HG03571 (cell line): ENCODE results near the gene CD2AP.
"Not testable (repeated sequence)": the region's sequence is repeated elsewhere in the genome, so short reads cannot be mapped to it uniquely, and the experiment has no call there.

ENCODE experiments used
- ATAC-seq: cut with Tn5 transposase; IDR thresholded peaks from one replicate; pipeline ENCODE4 v1.9.1; 2021; ENCODE audit not compliant: unreplicated experiment

Gene CD2AP

DNA sequence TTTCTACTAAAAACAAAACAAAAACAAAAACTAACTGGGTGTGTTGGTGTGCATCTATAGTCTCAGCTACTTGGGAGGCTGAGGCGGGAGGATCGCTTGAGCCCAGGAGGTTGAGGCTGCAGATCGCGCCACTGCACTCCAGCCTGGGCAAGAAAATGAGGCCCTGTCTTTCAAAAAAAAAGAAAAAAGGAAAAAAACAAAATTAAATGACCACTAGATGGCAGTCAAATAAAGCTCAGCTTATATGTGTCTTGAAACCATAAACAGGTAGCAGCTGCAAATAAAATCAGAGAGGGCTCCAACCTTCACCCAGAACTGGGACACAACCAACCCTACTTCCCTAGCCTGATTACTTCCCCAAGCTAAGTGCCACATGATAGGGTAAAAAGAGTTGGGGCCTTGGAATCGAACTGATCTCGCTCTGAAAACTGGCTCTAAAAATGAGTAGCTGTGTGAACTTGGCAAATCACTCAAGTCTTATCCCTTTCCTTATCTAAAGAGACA is 153.7 kb downstream of the CD2AP start:
- ATAC-seq: peak; percentile 54

DNA sequence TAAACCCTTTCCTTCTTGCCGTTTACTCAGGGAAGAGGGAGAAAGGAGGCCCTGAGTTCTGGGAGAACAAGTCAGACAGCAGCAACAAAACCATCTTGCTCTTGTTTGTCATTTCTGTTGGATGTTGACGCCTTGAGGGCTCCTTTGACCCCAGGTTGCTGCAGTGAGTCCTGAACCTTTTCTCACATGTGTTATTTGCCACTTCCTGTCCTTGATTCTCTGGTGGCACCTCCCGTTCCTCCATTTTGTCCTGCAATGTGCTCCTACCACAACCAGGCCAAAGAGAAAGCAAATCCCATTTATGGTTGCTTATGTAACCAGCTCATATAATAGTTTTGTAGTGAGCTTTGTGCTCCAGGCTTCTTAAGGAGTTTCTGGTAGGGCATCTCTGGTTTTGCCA is 154.2 kb downstream of the CD2AP start:
- ATAC-seq: no peak

DNA sequence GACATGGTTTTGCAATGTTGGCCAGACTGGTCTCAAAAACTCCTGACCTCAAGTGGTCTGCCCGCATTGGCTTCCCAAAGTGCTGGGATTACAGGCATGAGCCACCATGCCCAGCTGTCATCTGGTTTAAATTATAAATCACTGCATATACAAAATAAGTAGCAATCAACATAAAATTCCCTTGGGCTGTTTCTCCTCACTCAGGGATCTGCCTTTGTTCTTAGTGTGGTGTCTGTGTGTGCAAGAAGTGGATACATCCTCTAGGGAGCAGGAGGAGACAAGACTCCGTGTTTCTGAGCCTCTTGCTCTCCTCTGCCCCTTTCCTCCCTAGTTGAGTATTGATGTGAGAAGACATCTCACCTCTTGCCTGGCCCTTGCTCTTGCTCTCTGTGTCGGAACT is 155.6 kb downstream of the CD2AP start:
- no peak for ATAC-seq

DNA sequence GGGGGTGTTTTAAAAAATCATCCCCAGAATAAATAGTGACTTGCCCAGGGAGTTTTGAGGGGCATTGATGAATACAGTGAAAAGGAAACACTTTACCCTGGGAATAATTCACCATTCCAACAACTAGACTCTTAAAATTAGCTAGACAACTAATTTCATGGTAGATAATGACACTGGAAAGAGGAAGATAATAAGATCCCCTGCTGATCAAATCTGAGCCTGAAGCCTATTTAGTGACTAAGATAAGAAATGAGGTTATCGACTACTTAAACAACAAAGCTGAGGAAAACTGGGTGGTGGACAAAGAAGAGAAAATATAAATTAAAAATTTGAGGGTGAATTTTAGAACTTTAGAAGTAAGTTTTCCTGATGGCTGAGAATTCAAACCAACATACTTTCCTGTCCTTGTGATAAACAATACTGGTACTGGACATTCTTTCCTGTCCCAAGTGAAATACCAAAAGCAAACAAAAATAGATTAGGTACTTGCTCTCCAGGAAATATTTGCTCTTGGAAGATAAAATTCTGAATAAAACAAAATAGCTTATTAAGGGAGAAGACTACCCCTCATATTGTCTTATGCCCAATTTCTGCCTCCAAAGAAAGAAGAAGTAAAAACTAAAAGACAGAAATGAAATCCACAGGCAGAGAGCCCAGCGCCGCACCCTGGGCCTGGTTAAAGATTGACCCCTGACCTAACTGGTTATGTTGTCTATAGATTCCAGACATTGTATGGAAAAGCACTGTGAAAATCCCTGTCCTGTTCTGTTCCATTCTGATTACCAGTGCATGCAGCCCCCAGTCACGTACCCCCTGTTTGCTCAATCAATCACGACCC is 156.8 kb downstream of the CD2AP start:
- no peak for ATAC-seq

DNA sequence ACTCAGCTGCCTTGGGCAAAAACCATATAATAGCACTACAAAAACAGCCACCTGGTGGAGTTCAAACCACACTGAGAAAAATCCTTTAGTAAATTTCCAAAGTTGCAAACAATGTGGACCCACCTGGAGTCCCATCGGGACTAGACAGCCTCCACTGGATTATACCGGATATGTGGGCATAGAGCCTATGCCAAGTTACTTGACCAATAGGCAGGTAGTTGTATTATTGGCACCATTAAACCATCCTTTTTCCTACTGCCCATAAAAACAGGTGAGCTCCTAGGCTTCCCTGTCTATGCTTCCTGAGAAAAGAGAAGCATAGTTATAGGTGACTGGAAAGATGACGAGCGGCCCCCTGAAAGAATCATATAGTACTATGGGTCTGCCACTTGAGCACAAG is 169.1 kb downstream of the CD2AP start:
- ATAC-seq: no peak

DNA sequence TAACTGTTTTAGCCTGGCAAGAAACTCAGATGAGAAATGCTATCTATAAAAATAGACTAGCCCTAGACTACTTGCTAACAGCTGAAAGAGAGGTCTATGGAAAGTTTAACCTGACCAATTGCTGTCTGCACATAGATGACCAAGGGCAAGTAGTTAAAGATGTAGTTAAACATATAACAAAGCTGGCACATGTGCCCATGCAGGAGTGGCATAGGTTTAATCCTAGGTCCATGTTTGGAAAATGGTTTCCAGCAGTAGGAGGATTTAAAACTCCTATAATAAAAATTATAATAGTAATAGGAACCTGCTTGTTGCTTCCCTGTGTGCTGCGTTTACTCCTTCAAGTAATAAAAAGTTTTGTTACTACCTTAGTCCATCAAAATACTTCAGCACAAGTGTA is 169.6 kb downstream of the CD2AP start:
- ATAC-seq: no peak

DNA sequence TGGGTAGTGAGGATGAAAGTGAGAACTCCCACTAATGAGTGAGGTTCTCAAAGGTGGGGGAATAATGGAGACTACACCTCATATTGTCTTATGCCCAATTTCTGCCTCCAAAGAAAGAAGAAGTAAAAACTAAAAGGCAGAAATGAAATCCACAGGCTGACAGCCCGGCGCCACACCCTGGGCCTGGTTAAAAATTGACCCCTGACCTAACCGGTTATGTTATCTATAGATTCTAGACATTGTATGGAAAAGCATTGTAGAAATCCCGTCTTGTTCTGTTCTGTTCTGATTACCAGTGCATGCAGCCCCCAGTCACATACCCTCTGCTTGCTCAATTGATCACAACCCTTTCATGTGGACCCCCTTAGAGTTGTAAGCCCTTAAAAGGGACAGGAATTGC is 170.0 kb downstream of the CD2AP start:
- not testable (repeated sequence) for ATAC-seq

DNA sequence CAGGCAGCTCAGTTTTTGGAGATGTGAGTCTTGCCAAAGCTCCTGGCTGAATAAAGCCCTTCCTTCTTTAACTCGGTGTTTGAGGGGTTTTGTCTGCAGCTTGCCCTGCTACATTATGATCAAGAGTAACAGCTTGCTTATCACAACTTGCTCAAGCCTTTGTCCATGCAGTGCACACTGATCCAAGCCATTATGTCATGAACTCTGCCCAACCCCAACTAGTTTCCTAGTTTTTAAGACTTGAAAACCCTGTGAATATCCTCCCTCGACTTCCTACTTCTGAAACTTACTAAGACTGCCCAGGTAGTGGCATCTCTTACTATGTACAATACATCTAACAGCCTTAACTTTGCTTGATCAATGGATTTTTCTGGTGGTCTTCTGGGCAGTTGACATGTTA is 170.4 kb downstream of the CD2AP start:
- no peak for ATAC-seq

DNA sequence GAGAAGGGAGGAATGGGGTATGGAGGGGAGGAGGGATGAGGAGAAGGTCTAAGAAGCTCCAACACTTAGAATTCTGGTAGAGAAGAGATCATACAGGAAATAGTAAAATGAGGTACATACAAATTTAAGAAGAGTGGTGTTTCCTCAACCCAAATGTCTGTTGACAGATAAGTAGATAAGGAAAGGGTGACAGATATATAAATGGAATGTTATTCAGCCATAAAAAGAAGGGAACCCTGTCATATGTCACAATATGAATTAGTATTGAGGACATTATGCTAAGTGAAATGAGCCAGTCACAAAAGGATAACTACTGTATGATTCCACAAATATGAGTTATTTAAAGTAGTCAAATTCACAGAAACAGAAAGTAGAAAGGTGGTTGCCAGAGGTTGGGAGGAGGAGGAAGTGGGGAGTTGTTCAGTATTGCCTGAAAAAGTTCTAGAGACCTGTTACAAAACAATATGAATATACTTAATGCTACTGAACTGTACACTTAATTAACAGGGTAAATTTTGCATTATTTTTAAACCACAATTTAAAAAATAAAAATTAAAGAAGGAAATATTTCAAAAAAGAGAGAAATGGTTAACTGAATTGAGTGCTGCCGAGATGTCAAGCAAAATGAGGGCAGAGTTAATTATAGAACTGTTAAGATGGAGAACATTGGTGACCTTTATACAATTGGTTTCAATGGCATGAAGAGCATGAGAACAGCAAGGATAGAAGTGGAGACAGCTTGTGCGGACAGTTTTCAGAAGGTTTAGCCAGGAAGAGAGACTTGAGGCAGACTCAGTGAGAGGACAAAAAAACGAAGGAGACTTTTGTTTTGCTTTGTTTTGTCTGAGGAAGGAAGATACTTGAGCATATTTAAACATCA is 173.2 kb downstream of the CD2AP start:
- no peak for ATAC-seq

DNA sequence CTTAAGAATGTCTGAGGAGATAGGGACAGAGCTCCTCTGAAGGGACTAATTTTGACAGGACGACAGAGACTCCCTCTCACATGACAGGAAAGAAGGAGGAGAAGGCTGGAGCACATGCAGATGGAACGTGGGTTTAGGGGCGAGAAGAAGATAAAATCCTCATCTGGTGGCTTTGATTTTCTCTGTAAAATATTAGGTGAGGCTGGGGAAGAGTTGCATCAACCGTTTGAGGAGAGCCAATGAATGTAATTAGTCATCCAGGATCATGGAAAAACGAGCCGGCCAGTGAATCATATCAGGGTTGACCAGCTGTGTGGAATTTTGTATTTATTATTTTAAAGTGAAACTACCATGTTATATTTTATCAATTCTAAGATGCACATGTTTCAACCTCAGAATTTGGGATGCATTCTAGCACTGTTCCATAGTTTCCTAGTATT is 173.9 kb downstream of the CD2AP start:
- ATAC-seq: no peak

DNA sequence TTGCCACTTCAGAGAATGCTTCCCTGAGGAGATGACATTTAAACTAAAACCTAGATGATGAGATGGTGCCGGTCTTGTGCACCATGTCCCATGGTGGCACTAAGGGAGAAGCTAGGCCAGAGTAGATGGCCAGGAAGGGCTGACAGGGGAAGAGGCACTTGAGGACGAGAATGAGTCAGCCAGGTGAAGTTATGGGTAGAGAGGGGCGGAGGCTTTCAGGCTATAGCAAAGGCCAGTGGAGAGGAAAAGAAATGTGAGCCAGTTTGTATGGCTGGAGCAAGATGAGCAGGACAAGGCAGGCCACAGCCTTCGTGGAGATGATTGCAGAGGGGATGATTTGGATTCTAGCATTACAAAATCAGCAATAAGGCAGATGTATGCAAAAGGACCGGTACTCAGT is 176.1 kb downstream of the CD2AP start:
- ATAC-seq: no peak

DNA sequence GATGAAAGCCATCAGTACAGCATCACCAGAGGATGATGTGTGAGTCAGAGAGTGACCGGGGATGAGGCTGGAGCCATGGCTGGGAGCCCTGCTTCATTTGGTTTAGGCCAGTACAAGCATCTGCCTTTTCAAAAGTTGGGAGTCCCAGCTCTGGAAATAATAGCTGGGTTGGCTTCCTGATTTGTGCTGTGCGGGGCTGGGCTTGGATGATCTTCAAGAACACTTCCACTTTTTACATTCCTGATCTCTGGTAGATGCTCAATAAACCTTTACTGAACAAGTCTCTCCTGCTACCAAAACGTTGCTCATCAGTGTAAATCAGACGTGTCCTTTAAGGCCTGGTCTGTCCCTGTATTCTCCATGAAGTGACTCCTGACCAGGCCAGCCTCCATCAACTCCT is 176.7 kb downstream of the CD2AP start:
- ATAC-seq: no peak

DNA sequence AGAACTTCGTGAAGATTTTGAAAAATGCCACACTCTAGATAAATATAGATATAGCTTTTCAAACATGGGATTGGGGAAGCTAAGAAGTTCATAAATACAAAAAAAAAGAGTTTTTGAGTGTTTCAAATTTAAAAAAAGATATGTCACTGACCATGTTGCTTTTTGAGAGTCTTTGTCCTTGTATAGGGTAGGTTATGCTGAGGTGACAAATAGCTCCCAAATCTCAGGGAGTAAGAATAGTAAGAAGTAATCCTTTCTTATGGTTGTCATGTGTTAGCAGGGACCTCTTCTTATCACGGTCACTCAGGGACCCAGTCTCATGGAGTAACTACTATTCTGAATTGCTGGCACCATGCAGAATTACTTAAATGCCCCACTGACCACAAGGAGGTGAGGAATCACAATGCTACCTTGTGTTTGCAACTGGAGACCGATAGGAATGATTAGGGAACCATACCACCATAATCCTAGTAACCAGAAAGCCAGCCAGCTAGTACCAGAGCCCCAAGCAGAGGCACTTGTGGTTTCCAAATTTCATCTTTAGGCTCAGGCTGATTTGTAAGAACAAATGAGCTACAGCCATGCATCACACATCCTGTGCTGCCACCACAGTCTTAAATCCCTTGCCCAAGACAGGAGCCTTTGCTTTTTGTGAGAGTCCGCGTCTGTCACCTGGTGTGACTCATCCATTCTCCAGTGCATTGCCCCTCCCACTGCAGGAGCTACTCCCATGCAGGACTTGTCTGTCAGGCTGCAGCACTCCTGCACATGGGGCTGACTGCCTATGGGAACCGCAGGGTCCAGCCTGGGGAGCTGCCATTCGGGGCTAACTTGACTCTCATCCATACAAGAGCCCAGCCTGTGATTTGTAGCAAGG is 178.4 kb downstream of the CD2AP start:
- ATAC-seq: no peak

DNA sequence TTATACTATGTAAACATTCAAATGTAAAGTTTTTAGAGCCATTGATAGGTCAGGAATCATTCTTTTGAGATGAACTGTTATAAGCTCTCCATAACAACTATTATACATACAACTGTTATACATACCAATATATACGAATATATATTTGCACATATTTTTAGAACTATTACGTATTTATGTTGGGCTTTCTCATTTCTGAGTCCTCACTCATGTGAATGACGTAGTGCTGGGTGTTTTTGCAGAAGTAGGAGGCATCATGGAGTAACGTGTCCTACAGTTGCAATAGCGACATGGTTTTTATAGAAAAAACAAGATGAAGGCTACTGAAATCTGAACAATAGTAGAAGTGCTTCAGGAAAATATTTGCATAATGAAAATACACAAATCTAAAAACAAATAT is 184.4 kb downstream of the CD2AP start:
- no peak for ATAC-seq

DNA sequence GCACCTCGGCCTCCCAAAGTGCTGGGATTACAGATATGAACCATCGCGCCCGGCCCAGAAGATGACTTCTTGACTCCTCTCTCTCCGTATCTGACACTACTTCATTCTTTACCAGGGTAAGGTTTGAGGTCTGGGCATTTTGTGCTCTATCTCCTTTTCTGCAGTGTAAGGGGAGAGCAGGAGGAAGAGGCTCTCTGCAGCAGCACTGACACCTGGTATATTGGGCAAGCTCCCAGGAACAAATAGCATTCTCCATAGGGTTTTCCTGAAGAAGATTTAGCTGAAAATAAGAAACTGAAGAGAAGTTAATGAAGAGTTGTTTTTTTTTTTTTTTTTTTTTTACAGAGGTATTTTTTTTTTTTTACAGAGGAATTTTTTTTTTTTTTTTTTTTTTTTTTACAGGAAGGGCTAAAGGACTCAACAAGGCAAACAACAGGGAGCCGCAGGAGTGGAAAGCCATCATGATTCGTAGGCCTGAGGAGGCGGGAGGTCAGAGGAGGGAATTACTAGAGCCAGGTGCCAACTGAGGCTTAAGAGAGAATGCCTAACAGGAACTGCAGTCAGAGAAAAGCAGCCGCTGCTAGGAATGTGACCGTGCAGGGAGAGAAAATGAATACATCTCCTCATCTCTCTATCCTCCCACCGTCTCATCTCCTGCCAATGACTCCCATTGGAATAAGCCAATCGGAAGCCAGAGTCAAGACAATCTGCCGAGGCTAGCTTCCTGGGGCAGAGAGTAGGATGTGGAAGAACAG is 186.1 kb downstream of the CD2AP start:
- no peak for ATAC-seq

DNA sequence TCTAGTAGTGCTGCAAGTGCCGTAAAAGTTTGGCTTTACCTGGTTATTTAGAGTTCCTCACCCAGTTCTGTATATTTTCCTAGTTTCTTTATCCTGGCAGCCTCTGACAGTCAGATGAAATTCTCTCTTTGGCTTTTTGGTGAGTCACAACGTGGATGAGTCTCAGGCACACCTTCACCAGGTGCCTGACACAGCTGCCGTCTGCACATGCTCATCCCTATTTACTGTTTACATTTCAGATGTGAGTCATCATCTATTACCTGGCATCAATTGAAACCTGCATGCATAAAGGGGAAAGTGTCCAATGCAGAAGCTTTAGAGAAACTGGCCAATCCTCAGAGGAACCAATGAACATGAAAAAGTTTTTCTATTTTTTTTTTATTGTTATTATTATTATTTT is 187.5 kb downstream of the CD2AP start:
- no peak for ATAC-seq

DNA sequence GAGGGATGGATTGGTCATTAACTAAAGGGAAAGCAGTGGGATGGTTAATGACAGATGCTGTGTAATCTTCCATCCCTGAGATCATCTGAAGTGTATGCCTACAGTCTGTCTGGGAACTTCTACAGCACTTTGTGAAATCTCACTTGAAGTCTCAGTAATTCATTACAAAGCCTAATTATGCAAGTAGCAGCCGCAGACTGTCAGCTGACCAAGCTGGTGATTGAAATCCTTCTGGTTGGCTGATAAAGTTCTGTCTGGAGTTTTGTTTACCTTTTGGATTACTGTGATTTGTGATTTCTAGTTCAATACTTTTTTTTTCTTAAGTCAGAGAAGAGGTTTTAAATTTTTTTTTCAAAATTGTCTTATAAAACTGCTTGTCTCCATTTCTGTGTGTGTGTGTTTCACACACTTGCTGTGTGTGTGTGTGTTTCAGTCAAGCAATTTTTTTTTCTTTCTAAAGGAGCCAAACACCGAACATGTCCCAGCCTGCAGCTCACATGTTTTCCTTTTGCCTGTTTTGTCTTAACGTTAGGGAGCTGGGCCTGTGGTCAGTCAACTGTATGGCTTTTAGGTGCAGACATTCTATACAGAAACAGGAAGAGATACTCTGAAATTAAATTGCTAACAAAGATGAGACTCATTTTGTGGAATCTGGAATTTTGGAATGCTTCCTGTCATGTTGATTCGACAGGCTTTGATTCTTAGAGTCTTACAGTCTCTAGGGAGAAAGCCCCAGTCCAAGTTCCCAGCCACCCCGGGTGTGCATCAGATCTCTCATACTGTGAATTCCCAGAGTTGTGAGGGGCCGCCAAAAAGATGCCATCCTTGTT is 192.3 kb downstream of the CD2AP start:
- no peak for ATAC-seq

DNA sequence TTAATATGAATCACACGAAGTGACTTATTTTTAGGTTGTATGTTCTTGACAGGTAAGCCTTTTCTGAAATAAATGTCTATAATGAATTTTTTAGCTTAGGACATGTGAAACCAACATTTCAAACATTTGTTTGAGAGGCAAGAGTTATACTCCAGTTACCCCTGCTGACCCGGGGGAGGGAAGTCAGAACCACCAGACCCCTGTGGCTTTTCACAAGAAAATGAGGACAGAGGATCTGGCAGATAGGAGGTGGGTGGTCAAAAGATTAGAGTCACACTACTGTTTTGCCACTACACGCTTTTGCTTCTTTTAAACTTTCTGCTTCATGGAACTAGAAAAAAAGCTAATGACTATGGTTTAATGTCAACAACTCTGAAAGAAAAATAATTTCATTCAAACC is 193.3 kb downstream of the CD2AP start:
- ATAC-seq: no peak

DNA sequence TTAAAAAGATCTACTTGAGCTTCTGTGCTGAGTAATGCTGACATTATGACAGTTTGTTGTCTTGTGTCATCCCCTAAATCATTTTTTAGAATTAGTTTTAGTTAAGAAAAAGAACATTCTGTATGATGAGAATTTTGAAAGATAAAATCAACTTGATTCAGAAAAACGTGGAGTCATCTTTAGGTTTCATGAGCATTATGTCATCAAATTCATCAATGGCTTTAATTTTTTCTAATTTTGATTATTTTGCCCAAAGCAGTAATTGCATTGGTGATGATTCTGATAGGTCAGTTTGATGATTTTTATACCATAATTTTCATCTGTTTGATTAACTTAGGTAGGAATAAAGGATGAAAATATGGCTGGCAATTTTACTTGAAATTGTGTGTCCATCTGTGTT is 194.2 kb downstream of the CD2AP start:
- no peak for ATAC-seq
